ENCODE data around the gene ADGRG3. TPM values are rescaled to one million over a fixed set of nuclear protein-coding genes. Genes with fewer than 3 reads are reported as not detected.
A peak's percentile ranks its signal among the peaks of the same experiment; 100 is the strongest.

Gene ADGRG3
- total and polyA plus RNA-seq, 2 of the 13 experiments (the other 11 are each of a cell fraction or from before 2014, with no cell fraction given): 2.7 to 11.8 TPM

- TF ChIP-seq GABPB1 (CRISPR knock-in tag; IDR thresholded peaks at IDR 0.05): no peak
- TF ChIP-seq GLMP (CRISPR knock-in tag; IDR thresholded peaks at IDR 0.05; ENCODE audit: borderline replicate concordance): no peak
- TF ChIP-seq ELF3 (CRISPR knock-in tag; IDR thresholded peaks at IDR 0.05): peak; percentile 34; the same call in 1 of the 2 replicates
- 0 out of 2 replicates have a peak, but pooled peaks have one; percentile 60 for TF ChIP-seq POGK (CRISPR knock-in tag; conservative IDR thresholded peaks at IDR 0.05)
- no peak for TF ChIP-seq RCOR2 (CRISPR knock-in tag; IDR thresholded peaks at IDR 0.05)
- no peak for TF ChIP-seq ETV5 (CRISPR knock-in tag; IDR thresholded peaks at IDR 0.05; ENCODE audit: borderline replicate concordance)
- no peak for TF ChIP-seq ZBTB37 (CRISPR knock-in tag; IDR thresholded peaks at IDR 0.05)
- no peak for TF ChIP-seq ATF7-NPFF (CRISPR knock-in tag; IDR thresholded peaks at IDR 0.05; ENCODE audit: low read depth)
- 0 out of 2 replicates have a peak, but pooled peaks have one; percentile 29 for TF ChIP-seq ONECUT2 (CRISPR knock-in tag; IDR thresholded peaks at IDR 0.05)
- no peak for TF ChIP-seq NR2F1 (CRISPR knock-in tag; IDR thresholded peaks at IDR 0.05)
- no peak for TF ChIP-seq E2F2 (CRISPR knock-in tag; IDR thresholded peaks at IDR 0.05; ENCODE audit: borderline replicate concordance)
- no peak for TF ChIP-seq NR1H2 (CRISPR knock-in tag; IDR thresholded peaks at IDR 0.05; ENCODE audit: borderline replicate concordance, low read depth)
- no peak for TF ChIP-seq TEF (CRISPR knock-in tag; IDR thresholded peaks at IDR 0.05)
- no peak for TF ChIP-seq MIER2 (CRISPR knock-in tag; IDR thresholded peaks at IDR 0.05)
- no peak for TF ChIP-seq ZNF674 (CRISPR knock-in tag; IDR thresholded peaks at IDR 0.05; ENCODE audit: low read depth)
- no peak for TF ChIP-seq PREB (CRISPR knock-in tag; IDR thresholded peaks at IDR 0.05)
- no peak for TF ChIP-seq ZBTB1 (CRISPR knock-in tag; IDR thresholded peaks at IDR 0.05; ENCODE audit: borderline replicate concordance)
- peak; percentile 67 for TF ChIP-seq FOSL2 (CRISPR knock-in tag; IDR thresholded peaks at IDR 0.05)
- TF ChIP-seq HHEX (CRISPR knock-in tag; IDR thresholded peaks at IDR 0.05): no peak
- TF ChIP-seq ZKSCAN1 (IDR thresholded peaks at IDR 0.05; ENCODE audit: low read length): no peak
- no peak; the same call in 1 of the 2 replicates for TF ChIP-seq POLR2AphosphoS2 (IDR thresholded peaks at IDR 0.05; ENCODE audit: low read depth, low read length)
- no peak for TF ChIP-seq ZZZ3 (CRISPR knock-in tag; IDR thresholded peaks at IDR 0.05; ENCODE audit: borderline replicate concordance)
Observed at GRCh38 chr16:57736419-57737351, 68.6 kb downstream of the ADGRG3 start (continued).

All from HepG2 (cell line).